ENCODE measurements around the gene RRAS.

The RRAS gene

GRCh38 chr19:49587227-49587626, 52.7 kb downstream of the RRAS start:
- Histone ChIP-seq H3K27me3 (ENCODE audit: low read length) (no peaks in the 10 kb centered on the region), H3K36me3 (ENCODE audit: low read length) (no peaks in the 10 kb centered on the region)

More at GRCh38 chr19:49587227-49587626, 52.7 kb downstream of the RRAS start:
- Histone ChIP-seq H3K9ac (ENCODE audit: low read length) (no peak overlapping the region), H2AFZ (ENCODE audit: low read depth, low read length, severe bottlenecking) (no peak overlapping the region), H4K20me1 (ENCODE audit: low read depth, low read length) (no peaks in the 10 kb centered on the region), H3K9me2 (replicated peaks; ENCODE audit: insufficient read depth, low read length) (no peaks in the 10 kb centered on the region), H3K9me3 (ENCODE audit: insufficient read depth, low read length) (no peaks in the 10 kb centered on the region), H3K4me3 (ENCODE audit: insufficient read depth, low read length, poor library complexity, severe bottlenecking) (no peak overlapping the region), H3K79me2 (ENCODE audit: insufficient read depth, low read length) (peaks cover 7% of the 10 kb centered on the region), H3K27ac (ENCODE audit: low read depth, low read length) (no peak overlapping the region), H3F3A (ENCODE audit: insufficient read depth) (peaks cover 18% of the 10 kb centered on the region), H3K4me2 (ENCODE audit: low read depth, low read length, poor library complexity, severe bottlenecking) (no peak overlapping the region)
- TF ChIP-seq EZH2phosphoT487 (conservative IDR thresholded peaks at IDR 0.05; ENCODE audit: low read length) (no peak), CTCF (IDR thresholded peaks at IDR 0.05; ENCODE audit: insufficient read depth, low read length, poor library complexity, severe bottlenecking) (no peak)

Measured in SU-DHL-6 (cell line).